Omental fat pad (tissue), 4 donors: ENCODE data around the gene GNB5. TPM values are rescaled to one million over a fixed set of nuclear protein-coding genes. Genes with fewer than 3 reads are reported as not detected.

Source experiments
- ATAC-seq: fragments of 150-250 bp; one replicate; pipeline ENCODE4 v1.9.1; 2016; ENCODE audit warnings: mild to moderate bottlenecking, moderate library complexity; ENCODE audit not compliant: low FRiP score
- DNase-seq: peaks from one replicate; pipeline ENCODE4 v3.0.0-alpha.2; 2019; ENCODE audit warnings: low spot score
- total RNA-seq, 4 donors: library from RNA; depleted of rRNA; stranded (reverse); fragments of >200 nt; gene quantifications; one replicate each; pipeline ENCODE4 v1.1.0, GENCODE V29; 2016
- TF ChIP-seq, protein P1 (sequence below), 3 donors: fragments of 450-650 bp; IDR thresholded peaks; one replicate each; pipeline ENCODE4 v1.5.1; 2016 to 2017; ENCODE audit warnings: antibody characterized with exemption in 3 of 3, mild to moderate bottlenecking in 3 of 3, moderate library complexity in 2 of 3

GNB5 gene
- total RNA-seq, 4 donors from 2014 or later, result 17.2 to 27.1 (median 19.3) TPM

DNA sequence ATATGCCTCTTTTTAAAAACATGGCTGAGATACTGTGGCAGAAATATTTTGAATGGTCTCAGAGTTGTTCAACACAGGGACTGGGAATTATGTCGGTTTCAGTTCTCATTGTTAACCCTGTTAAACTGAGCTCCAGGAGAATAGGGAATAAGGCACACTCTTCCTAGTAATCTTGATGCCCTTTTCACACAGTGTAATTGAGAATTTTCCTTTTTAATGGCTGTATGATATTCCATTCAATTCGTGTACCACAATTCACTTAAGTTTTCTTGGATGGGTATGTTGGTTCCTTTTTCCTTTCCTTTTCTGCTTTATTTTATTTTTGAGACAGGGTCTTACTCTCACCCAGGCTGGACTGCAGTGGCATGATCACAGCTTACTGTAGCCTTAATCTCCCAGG, 44.9 kb downstream of the GNB5 start:
- DNase-seq (no peak), ATAC-seq (no peak)
- TF ChIP-seq, protein P1, sequence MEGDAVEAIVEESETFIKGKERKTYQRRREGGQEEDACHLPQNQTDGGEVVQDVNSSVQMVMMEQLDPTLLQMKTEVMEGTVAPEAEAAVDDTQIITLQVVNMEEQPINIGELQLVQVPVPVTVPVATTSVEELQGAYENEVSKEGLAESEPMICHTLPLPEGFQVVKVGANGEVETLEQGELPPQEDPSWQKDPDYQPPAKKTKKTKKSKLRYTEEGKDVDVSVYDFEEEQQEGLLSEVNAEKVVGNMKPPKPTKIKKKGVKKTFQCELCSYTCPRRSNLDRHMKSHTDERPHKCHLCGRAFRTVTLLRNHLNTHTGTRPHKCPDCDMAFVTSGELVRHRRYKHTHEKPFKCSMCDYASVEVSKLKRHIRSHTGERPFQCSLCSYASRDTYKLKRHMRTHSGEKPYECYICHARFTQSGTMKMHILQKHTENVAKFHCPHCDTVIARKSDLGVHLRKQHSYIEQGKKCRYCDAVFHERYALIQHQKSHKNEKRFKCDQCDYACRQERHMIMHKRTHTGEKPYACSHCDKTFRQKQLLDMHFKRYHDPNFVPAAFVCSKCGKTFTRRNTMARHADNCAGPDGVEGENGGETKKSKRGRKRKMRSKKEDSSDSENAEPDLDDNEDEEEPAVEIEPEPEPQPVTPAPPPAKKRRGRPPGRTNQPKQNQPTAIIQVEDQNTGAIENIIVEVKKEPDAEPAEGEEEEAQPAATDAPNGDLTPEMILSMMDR (IDR thresholded peaks at IDR 0.05), result no peak

DNA sequence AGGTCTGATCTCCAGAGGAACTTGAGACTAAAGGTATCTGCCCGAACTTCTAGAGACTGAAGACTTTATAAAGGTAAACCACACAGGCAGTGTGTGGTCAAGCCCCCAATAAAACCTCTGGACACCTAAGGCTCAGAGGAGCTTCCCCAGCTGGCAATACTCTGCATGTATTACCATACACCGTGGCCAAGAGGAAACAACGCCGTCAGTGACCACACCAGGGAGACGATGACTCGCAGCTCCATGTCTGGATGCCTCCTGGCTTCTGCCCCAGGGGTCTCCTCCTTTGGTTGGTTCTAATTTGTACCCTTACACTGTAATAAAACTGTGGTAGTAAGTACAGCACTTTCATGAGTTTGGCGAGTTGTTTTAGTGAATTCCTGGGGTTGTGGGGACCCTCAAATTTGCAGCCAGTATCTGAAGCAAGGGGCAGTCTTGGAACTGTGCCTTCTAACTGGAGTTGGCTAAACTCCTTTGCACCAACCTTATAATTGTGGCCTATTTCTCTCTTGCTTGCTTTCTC, 46.5 kb downstream of the GNB5 start:
- ATAC-seq (no peak), DNase-seq (no peak)
- TF ChIP-seq, protein P1 (IDR thresholded peaks at IDR 0.05), result no peak

DNA sequence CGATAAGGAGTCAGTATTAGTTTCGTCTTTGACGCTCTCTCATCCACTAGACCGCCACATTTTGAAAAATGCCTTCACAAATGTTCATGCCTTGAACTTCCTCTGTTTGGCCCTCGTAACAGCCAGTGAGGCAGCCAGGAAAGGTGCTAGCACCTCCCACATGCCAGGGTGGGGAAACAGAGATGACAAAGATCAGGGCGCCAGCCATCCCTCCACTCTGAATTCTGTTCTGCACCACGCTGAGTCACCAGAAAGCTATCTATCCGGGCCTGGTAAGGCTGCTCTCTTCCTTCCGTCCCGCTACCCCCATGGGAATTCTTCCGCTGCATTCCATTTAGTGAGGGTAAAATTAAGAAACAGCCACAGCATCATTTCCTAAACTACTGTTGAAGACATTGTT, 47.3 kb downstream of the GNB5 start:
- TF ChIP-seq, protein P1 (IDR thresholded peaks at IDR 0.05), result no peak
- DNase-seq (no peak), ATAC-seq (peak; percentile 65)

DNA sequence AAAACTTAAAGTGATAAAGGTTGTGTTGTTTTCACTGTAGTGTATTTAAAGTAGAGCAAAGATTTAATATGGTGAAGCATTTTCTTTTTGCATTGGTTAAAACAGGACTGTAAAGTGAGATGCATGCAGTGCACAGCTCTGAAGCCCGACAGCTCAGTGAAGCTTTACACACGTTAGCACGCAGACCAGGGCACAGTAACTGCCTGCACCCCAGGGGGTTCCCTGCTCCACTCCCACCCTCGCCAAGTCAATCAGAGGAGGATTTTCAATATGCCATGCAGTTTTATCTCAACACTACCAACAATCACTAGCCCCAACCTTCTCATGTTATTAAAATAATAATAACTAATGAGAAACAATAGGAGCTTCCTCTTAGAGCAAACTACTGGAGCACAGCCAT, 50.5 kb downstream of the GNB5 start:
- TF ChIP-seq, protein P1 (IDR thresholded peaks at IDR 0.05), result no peak
- DNase-seq, result no peak
- no peak for ATAC-seq

DNA sequence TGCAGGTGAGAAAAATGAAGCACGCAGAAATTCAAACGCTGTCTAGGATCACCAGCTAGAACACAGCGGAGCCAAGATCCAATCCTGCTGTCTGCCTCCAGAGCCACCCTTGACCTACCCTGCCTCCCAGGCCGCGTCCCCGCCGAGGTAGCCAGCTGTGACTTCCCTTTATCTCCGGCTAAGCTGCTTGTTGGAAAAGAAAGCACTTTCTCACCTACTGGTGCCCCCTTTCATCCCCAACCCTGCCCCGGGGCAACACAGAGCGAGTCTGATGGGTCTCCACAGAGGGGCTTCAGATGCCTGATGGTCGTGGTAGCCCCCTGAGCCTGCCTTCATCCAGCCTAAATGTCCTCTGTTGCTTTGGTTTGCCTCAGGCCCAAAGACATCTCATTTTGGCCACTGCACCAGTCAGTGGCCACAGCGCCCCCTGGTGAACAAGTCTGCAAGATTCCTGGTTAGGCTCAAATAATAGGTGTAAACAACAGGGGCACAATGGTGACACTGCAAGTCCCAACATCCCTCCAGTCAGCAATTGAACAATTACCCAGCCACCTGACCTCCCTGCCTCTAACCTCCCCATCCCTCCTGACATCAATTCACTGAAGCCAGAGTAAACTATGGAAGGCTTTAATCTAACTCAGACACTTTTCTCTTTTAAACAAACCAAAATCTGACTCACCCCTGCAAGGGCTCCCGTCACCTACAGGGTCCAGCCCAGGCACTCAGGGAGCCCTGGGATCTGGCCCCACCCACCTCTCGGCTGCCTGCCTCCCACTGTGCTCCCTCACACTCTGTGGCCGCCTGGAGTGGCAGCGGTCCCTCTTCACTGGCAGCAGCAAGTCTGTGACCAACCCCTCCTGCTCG, 51.4 kb downstream of the GNB5 start:
- DNase-seq, result peak; percentile 96
- peak; percentile 55 for ATAC-seq
- TF ChIP-seq, protein P1 (IDR thresholded peaks at IDR 0.05), result peak in 1 of 3 donors; percentile 57

DNA sequence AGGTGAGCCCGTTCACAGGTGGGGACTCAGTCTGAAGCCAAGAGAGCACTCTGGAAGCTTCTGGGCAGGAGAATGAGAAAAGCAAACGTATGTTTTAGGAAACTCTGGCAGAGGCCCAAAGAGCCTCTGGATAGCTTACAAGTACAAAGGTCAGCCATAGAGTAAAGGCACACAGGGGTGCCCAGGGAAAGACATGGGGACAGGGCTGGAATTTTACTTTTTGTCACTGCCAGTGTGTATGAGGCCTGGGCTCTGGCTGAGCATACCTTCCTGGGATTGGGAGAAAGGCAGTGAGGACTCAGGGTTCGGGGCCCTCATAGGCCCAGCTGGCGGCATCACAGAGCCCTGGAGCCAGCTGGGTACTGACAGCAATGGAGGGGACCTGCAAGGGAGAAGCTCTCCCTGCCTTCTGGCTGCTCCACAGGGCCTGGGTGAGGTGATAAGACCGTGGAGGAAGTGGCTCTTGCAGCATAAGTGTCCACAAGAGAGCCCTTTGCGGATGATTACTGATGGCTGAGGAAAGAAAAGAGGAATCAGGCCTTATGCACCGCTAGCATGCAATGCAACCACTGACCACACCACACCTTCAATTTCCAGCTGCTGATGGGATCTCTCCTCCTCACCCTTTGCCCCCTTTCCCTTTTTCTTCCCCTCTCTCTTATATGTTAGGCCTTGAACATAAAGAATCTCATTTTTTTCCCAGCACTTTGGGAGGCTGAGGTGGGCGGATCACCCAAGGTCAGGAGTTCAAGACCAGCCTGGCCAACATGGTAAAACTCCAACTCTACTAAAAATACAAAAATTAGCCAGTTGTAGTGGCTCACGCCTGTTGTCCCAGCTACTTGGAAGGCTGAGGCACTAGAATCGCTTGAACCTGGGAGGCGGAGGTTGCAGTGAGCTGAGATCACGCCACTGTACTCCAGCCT, 53.5 kb downstream of the GNB5 start:
- DNase-seq (no peak), ATAC-seq (no peak)
- TF ChIP-seq, protein P1 (IDR thresholded peaks at IDR 0.05), result no peak
